Panc1 (cell line): Measurements from ENCODE around the gene CDH12.

ENCODE experiments used
- TCF7L2 ChIP-seq: IDR thresholded peaks from 2 replicates; pipeline ENCODE4 v1.6.1; 2011; ENCODE audit warnings: mild to moderate bottlenecking, low read depth, low read length, inconsistent platforms
- TF ChIP-seq, protein P1 (sequence below): fragments of 450-650 bp; IDR thresholded peaks from 2 replicates; pipeline ENCODE4 v1.5.1; 2017; ENCODE audit warnings: mild to moderate bottlenecking

DNA sequence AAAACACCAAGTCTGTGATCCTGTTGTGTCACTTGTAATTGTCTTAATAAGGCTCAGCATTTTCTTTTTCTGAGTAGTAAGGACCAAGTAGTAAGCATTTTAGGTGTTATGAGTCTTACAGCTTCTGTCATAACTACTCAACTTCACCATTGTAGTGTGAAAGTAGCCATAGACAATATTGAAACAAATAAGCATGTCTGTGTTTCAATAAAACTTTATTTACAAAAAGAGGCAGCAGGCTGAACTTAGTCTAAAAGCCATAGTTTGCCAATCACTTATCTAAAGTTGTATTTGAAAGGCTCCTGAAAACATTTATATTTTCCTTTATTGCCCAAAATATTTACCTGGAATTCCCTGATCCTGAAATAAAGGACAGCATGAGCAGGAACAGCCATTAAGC lies 796.1 kb downstream of the CDH12 start:
- TF ChIP-seq, protein P1, sequence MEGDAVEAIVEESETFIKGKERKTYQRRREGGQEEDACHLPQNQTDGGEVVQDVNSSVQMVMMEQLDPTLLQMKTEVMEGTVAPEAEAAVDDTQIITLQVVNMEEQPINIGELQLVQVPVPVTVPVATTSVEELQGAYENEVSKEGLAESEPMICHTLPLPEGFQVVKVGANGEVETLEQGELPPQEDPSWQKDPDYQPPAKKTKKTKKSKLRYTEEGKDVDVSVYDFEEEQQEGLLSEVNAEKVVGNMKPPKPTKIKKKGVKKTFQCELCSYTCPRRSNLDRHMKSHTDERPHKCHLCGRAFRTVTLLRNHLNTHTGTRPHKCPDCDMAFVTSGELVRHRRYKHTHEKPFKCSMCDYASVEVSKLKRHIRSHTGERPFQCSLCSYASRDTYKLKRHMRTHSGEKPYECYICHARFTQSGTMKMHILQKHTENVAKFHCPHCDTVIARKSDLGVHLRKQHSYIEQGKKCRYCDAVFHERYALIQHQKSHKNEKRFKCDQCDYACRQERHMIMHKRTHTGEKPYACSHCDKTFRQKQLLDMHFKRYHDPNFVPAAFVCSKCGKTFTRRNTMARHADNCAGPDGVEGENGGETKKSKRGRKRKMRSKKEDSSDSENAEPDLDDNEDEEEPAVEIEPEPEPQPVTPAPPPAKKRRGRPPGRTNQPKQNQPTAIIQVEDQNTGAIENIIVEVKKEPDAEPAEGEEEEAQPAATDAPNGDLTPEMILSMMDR = no peak
- no peak for TF ChIP-seq TCF7L2
